ENCODE data around the gene RFX4.

The RFX4 gene

GRCh38 chr12:106736051-106736957, 153.5 kb downstream of the RFX4 start:
- DNase-seq, result no peak

GRCh38 chr12:106739318-106739717, 156.5 kb downstream of the RFX4 start:
- no peak for DNase-seq

- no peak for DNase-seq
Measured at GRCh38 chr12:106739815-106740530, 157.2 kb downstream of the RFX4 start.

- DNase-seq, result no peak
Measured at GRCh38 chr12:106740818-106741217, 158.0 kb downstream of the RFX4 start.

- no peak for DNase-seq
Measured at GRCh38 chr12:106741247-106741646, 158.4 kb downstream of the RFX4 start.

- DNase-seq, result no peak
Measured at GRCh38 chr12:106743270-106743988, 160.6 kb downstream of the RFX4 start.

GRCh38 chr12:106744600-106744999, 161.8 kb downstream of the RFX4 start:
- DNase-seq, result no peak

GRCh38 chr12:106745181-106745745, 162.5 kb downstream of the RFX4 start:
- no peak for DNase-seq

GRCh38 chr12:106747973-106748436, 165.2 kb downstream of the RFX4 start:
- DNase-seq, result no peak

- no peak for DNase-seq
Measured at GRCh38 chr12:106750524-106750923, 167.7 kb downstream of the RFX4 start.

GRCh38 chr12:106753526-106753925, 170.7 kb downstream of the RFX4 start:
- no peak for DNase-seq

GRCh38 chr12:106754331-106754730, 171.5 kb downstream of the RFX4 start:
- no peak for DNase-seq

GRCh38 chr12:106757623-106758348, 175.0 kb downstream of the RFX4 start:
- no peak for DNase-seq

GRCh38 chr12:106758349-106759110, 175.7 kb downstream of the RFX4 start:
- DNase-seq, result no peak

GRCh38 chr12:106759526-106760183, 176.9 kb downstream of the RFX4 start:
- DNase-seq, result no peak

- DNase-seq, result no peak
Measured at GRCh38 chr12:106760184-106760531, 177.4 kb downstream of the RFX4 start.

- no peak for DNase-seq
Measured at GRCh38 chr12:106764220-106764619, 181.4 kb downstream of the RFX4 start.

- DNase-seq, result no peak
Measured at GRCh38 chr12:106764738-106765137, 181.9 kb downstream of the RFX4 start.

- DNase-seq, result no peak
Measured at GRCh38 chr12:106766393-106766826, 183.6 kb downstream of the RFX4 start.

- DNase-seq, result no peak
Measured at GRCh38 chr12:106767206-106767605, 184.4 kb downstream of the RFX4 start.
